ENCODE results near the gene TIMP1. TPM values are rescaled to one million over a fixed set of nuclear protein-coding genes. Genes with fewer than 3 reads are reported as not detected.
"Not testable (repeated sequence)": the region's sequence is repeated elsewhere in the genome, so short reads cannot be mapped to it uniquely, and the experiment has no call there.

TIMP1 gene
- total and polyA plus RNA-seq, 12 donors: 176 to 3,693 (median 704) TPM

DNA sequence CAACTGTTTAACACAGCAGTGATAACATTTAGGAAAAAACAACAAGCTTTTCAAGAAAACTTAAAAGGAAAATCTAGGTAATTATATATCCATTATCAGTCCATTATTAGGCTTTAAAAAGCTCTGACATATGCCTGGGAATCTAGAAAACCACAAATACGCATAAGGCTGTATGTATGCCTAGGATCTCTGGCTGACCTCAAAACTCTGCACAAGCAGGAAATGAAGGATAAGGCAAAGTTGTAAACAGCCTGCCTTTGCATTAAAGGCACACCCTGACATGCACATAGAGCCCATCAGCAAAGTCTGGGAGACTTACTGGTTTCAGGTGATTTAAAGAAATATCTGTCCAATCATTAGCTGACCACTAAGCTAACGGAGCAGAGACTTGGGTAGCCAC is 14.0 kb downstream of the TIMP1 start:
- Histone ChIP-seq H3K36me3 (replicated peaks in 1 of 2) (no peaks in the 10 kb centered on the region), H3K27ac (peak overlapping the region in 1 of 5 donors; percentile 52), H3K27me3 (no peaks in the 10 kb centered on the region), H3K4me1 (replicated peaks in 1 of 2) (peaks cover 0 to 5% of the 10 kb centered on the region in 2 donors), H3K9me3 (replicated peaks in 1 of 3) (no peaks in the 10 kb centered on the region), H3K4me3 (no peak overlapping the region)
- 68 to 89% (median 74%) methylated on average over 2 of the region's 2 CpGs for WGBS, 4 donors
- TF ChIP-seq CTCF (IDR thresholded peaks at IDR 0.05): no peak
- TF ChIP-seq POLR2A (IDR thresholded peaks at IDR 0.05): no peak
- intact Hi-C loops (cut with DNase I): no loop called here
- no peak for DNase-seq

DNA sequence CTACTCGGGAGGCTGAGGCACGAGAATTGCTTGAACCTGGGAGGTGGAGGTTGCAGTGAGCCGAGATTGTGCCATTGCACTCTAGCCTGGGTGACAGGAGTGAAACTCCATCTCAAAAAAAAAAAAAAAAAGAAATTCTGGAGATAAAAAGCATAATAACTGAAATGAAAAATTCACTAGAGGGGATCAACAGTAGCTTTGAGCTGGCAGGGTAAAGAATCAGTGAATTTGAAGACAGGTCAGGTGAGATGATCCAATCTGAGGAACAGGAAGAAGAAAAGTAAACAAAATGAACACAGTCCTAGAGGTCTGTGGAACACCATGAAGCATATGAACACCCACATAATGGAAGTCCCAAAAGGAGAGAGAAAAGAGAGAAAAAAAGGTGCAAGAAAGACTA is 15.0 kb downstream of the TIMP1 start:
- no peaks in the 10 kb centered on the region for H3K36me3 ChIP-seq (replicated peaks in 1 of 2)
- no peaks in the 10 kb centered on the region for H3K27me3 ChIP-seq
- TF ChIP-seq POLR2A (IDR thresholded peaks at IDR 0.05) (no peak), CTCF (IDR thresholded peaks at IDR 0.05) (no peak)
- intact Hi-C loops (cut with DNase I): no loop called here
- no peak overlapping the region for H3K4me3 ChIP-seq
- no peak overlapping the region for H3K27ac ChIP-seq
- WGBS, 4 donors: 84 to 100% (median 91%) methylated on average over 3 of the region's 3 CpGs
- H3K4me1 ChIP-seq (replicated peaks in 1 of 2): peaks cover 0 to 5% of the 10 kb centered on the region in 2 donors
- no peak for DNase-seq
- H3K9me3 ChIP-seq (replicated peaks in 1 of 3): no peaks in the 10 kb centered on the region

- H3K9me3 ChIP-seq (replicated peaks in 1 of 3); DNase-seq; H3K27ac ChIP-seq; intact Hi-C loops (cut with DNase I); H3K4me1 ChIP-seq (replicated peaks in 1 of 2); H3K4me3 ChIP-seq; H3K36me3 ChIP-seq (replicated peaks in 1 of 2); H3K27me3 ChIP-seq: not testable (repeated sequence)
- 85 to 94% (median 91%) methylated on average over 4 of the region's 4 CpGs for WGBS, 4 donors
Observed at GRCh38 chrX:47603125-47603524, 20.9 kb downstream of the TIMP1 start.

DNA sequence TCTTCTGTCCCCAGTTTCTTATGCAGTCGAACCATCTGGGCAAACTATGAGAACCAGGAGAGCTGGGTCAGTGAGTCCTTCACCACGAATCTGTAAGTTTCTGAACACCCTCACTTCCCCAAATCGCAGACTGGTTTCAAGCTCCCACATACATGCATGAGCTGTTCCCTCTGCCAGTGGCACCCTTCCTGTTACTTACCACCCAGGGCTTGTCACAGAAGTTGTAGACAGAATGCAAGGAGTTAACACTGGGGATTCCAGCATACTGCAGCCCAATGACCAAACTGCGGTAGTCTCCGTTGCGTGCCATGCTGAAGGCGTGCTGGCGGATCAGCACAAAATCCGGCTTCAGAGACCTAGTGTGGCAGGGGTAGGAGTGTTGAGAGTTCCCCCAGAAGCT is 22.8 kb downstream of the TIMP1 start:
- H3K4me3 ChIP-seq: no peak overlapping the region

DNA sequence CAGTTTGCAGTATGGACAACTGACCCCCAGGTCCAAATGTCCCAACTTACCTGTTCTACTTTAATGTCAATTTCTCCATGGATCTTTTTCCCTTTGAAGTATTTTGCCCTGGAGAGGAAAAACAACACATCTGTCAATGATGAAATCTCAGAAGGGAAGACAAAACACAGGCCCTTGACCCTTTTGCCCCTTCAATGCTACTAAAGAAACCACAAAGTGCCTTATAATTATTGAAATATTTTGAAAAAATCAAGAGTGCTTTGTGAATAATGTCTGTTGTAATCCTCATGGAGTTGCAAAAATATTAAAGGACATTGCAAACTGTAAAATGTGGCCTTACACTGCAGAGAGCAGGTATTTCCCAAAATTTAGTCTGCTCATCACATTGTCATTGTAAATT is 24.9 kb downstream of the TIMP1 start:
- H3K4me3 ChIP-seq: no peak overlapping the region
- H3K27me3 ChIP-seq: peaks cover 6% of the 10 kb centered on the region
- H3K36me3 ChIP-seq (replicated peaks in 1 of 2): no peaks in the 10 kb centered on the region
- H3K4me1 ChIP-seq (replicated peaks in 1 of 2): no peaks in the 10 kb centered on the region
- no peak overlapping the region for H3K27ac ChIP-seq
- DNase-seq: peak in 1 of 7 donors; percentile 0
- H3K9me3 ChIP-seq (replicated peaks in 1 of 3): no peaks in the 10 kb centered on the region
- TF ChIP-seq POLR2A (IDR thresholded peaks at IDR 0.05) (no peak), CTCF (IDR thresholded peaks at IDR 0.05) (no peak)
- intact Hi-C loops (cut with DNase I): no loop called here

More for the DNA sequence above, 22.8 kb downstream of the TIMP1 start:
- peaks cover 6% of the 10 kb centered on the region for H3K27me3 ChIP-seq
- DNase-seq: peak in 1 of 7 donors; percentile 6
- H3K9me3 ChIP-seq (replicated peaks in 1 of 3): no peaks in the 10 kb centered on the region
- H3K36me3 ChIP-seq (replicated peaks in 1 of 2): no peaks in the 10 kb centered on the region
- no peak for TF ChIP-seq POLR2A (IDR thresholded peaks at IDR 0.05)
- H3K27ac ChIP-seq: no peak overlapping the region
- intact Hi-C loops (cut with DNase I): no loop called here
- H3K4me1 ChIP-seq (replicated peaks in 1 of 2): no peaks in the 10 kb centered on the region
- WGBS, 4 donors: 57 to 68% (median 61%) methylated on average over 3 to 9 of the region's 9 CpGs
